GM12874 (cell line): ENCODE results near the gene NKX1-2.

Experiments
- TF ChIP-seq, protein P1 (sequence below): IDR thresholded peaks from 2 replicates; pipeline ENCODE4 v1.5.1; 2011; ENCODE audit warnings: low read depth, mild to moderate bottlenecking, control low read depth, low read length, moderate library complexity; ENCODE audit not compliant: insufficient read depth

Gene NKX1-2

GRCh38 chr10:124494046-124494807, 44.4 kb upstream of the NKX1-2 start:
- TF ChIP-seq, protein P1, sequence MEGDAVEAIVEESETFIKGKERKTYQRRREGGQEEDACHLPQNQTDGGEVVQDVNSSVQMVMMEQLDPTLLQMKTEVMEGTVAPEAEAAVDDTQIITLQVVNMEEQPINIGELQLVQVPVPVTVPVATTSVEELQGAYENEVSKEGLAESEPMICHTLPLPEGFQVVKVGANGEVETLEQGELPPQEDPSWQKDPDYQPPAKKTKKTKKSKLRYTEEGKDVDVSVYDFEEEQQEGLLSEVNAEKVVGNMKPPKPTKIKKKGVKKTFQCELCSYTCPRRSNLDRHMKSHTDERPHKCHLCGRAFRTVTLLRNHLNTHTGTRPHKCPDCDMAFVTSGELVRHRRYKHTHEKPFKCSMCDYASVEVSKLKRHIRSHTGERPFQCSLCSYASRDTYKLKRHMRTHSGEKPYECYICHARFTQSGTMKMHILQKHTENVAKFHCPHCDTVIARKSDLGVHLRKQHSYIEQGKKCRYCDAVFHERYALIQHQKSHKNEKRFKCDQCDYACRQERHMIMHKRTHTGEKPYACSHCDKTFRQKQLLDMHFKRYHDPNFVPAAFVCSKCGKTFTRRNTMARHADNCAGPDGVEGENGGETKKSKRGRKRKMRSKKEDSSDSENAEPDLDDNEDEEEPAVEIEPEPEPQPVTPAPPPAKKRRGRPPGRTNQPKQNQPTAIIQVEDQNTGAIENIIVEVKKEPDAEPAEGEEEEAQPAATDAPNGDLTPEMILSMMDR = no peak

- TF ChIP-seq, protein P1 = no peak
Measured at GRCh38 chr10:124493214-124493882, 43.5 kb upstream of the NKX1-2 start.

- TF ChIP-seq, protein P1 = no peak
Measured at GRCh38 chr10:124492266-124492665, 42.4 kb upstream of the NKX1-2 start.

DNA sequence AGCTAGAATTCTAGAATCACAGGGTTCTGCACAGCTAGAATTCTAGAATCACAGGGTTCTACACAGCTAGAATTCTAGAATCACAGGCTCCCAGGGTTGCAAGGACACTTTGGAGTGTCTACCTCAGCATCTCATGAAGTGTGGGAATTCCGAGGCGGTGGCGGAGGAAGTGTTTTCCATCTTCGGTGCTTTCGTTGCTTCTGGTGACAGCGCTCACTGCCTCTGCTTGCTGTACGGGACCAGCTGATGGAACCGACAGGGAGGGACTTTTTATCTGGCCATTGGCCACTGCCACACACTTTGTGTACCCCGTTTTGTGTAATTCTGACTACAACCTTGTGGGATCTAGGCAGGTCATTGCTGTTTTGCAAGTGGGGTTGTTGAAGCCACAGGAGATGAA, 41.3 kb upstream of the NKX1-2 start:
- TF ChIP-seq, protein P1 = no peak

DNA sequence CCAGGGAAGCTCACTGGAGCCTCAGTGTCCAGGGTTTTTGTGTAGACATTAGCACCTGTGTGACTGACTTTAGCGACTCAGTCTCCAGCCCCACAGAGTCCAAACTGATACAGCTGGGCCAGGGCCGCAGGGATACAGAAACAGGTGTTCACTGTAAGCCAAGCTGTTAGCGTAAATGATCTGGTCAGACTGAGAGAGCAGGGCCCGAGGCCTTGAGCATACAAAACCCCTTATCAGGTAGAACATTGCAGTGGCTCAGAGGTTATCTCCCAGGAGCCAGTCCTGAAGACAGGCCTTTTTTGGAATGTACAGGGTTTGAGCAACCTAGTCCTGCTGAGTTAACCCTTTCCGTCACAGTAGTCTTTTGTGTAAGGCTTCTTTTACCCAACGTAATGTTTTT, 36.8 kb upstream of the NKX1-2 start:
- TF ChIP-seq, protein P1 = no peak

DNA sequence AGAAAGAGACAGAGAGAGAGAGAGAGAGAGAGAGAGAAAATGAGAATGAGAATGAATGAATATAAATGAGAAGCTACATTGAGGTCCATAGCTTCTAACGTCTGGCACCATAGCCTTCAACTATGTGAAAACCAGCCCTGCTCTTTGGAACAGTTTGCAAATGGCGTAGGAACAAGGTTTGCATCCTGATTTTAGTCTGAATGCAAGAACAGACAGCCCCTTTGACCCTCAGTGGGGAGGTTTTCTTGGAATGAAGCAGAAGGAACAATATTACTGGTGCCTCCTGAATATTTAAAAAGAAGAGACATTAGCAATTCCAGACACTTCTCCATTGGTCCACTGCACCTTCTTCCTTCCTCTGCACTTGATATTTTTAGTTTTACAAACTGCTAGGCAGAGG, 34.8 kb upstream of the NKX1-2 start:
- TF ChIP-seq, protein P1 = no peak

DNA sequence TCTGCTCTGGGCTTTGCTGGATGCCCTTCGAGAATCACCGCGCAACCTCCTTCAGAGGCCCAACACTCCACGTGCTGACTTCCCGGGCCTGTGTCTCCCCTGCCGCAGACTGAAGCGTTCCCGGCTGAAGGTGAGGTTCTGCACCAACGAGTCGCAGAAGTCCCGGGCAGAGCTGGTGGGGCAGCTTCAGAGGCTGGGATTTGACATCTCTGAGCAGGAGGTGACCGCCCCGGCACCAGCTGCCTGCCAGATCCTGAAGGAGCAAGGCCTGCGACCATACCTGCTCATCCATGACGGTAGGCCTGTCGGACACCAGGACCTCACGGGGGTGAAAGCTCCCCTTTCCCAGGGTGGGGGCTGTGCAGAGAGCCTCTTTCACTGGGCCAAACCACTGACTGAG, 34.2 kb upstream of the NKX1-2 start:
- TF ChIP-seq, protein P1 = no peak
